NCI-H1417 (cell line): ENCODE results near the gene TUNAR.

Experiments
- DNase-seq, 3 experiments: peaks; one replicate each; lab custom pipeline; 2025; lab: John Stamatoyannopoulos, UW

TUNAR gene

GRCh38 chr14:95872777-95873176 lies 3.9 kb upstream of the TUNAR start:
- no peak for DNase-seq

DNA sequence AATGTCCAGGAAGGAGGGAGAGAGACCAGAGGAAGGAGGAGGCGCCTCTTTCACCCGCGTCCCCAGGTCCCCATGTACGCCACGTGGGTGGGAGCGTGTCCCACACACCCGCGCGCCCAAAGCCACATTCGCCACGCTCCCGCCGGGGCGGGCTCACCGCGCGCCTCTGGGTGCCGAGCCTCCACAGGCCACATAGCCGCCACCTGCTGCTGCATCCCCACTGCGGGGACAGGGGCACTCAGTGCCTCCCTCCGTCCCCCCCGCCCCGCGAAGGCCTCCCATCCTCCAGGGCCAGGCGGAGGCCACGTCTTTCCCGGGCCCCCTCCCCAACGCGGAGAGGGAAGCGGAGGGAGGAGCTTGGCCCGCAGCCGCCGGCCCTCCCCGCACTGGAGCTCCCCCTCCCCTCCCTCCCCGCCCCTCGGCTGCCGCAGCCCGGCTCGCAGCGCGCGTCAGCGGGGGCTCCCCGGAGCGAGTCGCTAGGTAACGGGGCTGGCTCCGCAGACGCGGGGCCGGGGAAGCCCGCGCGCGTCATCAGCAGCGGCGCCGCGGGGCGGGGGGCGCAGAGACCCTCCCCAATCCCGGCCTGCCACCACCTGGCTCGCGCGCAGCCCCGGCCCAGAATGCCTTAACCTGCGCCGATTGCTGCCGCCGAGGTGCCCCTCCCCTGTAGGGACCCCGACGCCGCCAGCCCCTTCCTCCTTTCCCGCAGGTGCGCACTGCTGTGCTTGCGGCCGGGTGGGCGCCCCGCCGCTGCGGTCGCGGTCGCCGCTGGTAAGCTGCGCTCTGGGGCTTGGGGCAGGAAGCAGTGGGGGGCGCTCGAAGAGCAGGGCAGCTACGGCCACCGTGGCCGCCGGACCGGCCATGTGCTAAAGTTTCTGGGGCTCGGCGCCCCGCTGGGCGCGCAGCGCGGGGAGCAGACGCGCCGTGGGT lies 536 bp upstream of the TUNAR start:
- DNase-seq: peak; percentile 28 to 91 (median 87)

GRCh38 chr14:95877633-95878032 lies 1.0 kb downstream of the TUNAR start:
- peak in 2 of 3 experiments; percentile 25 to 41 for DNase-seq

DNA sequence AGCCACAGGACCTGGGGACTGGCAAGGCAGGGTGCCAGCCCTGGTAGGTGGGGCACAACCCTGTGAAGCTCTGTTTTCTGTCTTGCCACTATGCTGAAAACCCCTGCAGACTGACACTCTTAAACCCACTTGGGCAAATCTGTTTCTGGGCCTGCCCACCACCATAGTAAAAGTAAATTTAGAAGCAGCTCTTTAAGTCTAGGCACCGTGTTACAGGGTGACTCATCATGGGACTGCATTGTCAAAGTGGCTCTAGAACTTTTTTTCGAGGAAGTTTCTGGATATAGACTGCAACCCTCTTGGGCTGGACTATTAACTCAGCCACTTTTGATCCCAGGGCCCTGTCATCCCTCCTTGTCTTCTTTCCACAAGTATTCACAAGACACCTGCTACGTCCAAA lies 7.7 kb downstream of the TUNAR start:
- no peak for DNase-seq

- no peak for DNase-seq
Observed at GRCh38 chr14:95885278-95885677, 8.6 kb downstream of the TUNAR start.

- no peak for DNase-seq
Observed at GRCh38 chr14:95885866-95886265, 9.2 kb downstream of the TUNAR start.

GRCh38 chr14:95886366-95887056 lies 9.9 kb downstream of the TUNAR start:
- no peak for DNase-seq

GRCh38 chr14:95887351-95887750 lies 10.7 kb downstream of the TUNAR start:
- DNase-seq: no peak

- DNase-seq: no peak
Observed at GRCh38 chr14:95889236-95889979, 12.8 kb downstream of the TUNAR start.

GRCh38 chr14:95891742-95892141 lies 15.1 kb downstream of the TUNAR start:
- no peak for DNase-seq

DNA sequence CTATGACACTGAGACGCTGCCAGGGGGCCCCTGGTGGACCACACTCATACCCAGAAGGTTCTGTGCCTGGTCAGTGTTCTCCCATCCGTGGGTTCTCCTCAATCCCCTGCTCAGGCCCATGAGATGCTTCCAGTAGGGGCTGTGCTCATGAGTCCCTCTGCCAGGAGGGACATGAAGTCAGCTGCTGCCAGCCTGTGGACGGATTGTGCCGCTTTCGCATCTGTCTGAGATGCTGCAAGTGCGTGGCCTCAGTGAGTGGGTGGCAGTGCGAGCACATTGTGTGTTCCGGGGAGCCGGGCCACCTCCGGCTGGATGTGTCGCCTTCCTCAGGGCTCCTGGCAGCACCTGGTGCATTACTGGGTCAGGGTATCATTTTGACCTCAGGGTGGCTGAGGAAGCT lies 15.5 kb downstream of the TUNAR start:
- DNase-seq: no peak

- DNase-seq: peak; percentile 10 to 34 (median 33)
Observed at GRCh38 chr14:95895720-95896119, 19.1 kb downstream of the TUNAR start.

- no peak for DNase-seq
Observed at GRCh38 chr14:95896498-95897135, 20.0 kb downstream of the TUNAR start.

DNA sequence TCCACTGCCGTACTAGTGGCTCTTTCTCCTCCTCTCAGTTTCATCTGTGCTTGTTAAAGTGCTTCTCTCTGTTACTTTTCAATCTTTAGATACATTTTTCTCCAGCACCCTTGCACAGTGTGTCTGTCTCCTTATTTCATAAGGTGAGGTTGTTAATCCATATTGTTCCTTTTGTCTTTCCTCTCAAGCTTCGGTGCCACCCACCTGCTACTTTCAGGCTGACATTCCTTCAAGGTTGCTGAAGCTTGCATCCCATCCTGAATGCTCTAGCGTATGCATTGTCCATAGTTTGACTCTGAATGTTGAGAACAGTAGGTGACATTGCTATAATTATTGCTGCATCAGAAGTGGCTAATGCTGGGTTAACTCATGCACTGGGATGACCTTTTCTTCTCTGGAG lies 20.6 kb downstream of the TUNAR start:
- no peak for DNase-seq

DNA sequence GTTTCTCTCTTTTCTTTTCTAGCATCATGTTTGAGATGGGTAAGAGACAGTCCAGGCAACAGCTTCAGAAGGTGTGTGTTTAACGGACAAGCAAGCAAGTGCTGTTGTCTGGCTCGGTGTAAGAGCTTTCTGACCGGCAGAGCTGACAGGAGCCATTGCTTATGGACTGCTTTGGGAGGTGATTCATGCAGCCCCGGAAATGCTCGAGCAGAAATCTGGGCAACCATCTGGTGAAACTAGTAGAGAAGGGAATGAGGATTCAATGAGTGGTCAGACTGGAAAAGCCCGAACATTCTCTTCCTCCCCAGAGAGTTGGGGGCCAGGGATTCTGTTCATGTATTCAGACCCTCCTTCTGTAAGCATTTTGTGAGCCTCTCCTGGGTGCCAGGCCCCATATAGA lies 24.4 kb downstream of the TUNAR start:
- DNase-seq: no peak

GRCh38 chr14:95902273-95902826 lies 25.7 kb downstream of the TUNAR start:
- peak in 2 of 3 experiments; percentile 23 to 24 for DNase-seq

DNA sequence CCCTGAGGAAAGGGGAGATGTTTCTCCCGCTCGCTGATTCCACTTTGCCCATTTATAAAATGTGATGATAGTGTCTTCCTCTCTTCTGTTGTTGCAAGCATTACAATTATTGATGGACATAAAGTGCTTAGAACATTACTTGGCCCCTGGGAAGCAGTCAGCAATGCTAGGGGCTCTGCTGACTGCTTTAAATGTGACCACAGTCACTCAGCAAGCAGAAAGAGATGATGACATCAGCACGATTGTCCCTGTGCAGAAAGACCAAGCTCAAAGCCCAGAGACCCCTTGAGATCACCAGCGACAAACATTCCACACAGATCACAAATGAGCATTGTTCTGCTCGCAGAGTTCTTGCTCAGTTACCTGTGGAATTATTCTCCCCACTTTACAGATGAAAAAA lies 26.5 kb downstream of the TUNAR start:
- DNase-seq: no peak

DNA sequence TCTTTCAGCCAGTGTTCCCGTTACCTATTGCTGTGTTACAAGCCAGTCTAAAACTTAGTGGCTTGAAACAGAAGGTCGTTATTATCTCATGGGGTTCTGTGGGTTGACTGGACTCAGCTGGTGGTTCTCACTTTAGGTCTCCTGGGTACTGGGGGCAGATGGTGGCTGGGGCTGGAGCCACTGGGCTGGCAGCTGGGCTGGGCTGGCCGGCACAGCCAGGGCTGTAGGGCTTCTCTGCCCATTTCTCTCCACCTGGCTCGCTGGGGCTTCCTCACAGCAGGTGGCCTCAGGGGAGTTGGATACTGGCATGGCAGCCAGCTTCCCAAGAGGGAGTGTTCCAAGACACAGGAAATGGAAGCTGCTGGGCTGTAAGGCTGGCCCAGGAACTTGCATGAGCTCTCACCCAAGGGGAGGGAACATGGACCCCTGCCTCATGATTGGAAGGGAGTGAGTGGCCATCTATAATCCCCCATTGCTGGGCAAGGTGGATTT lies 27.0 kb downstream of the TUNAR start:
- no peak for DNase-seq

DNA sequence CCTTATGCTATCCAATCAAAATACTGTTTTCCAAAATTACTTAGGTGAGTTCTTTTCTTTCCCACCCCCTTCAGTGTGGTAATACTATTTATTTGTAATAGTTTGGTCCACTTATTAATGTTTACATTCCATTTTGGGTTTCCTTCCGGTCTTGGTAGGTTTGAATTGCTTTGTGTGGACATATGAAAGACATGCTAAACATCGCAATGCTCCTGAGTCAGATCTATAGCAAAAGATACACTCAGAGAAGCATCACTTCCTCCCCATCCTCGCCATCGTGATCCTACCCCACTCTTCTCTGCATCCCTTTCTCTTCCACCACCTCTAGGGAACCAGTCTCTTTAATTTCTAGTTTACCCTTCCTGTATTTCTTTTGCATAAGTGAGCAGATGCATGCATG lies 30.0 kb downstream of the TUNAR start:
- no peak for DNase-seq

DNA sequence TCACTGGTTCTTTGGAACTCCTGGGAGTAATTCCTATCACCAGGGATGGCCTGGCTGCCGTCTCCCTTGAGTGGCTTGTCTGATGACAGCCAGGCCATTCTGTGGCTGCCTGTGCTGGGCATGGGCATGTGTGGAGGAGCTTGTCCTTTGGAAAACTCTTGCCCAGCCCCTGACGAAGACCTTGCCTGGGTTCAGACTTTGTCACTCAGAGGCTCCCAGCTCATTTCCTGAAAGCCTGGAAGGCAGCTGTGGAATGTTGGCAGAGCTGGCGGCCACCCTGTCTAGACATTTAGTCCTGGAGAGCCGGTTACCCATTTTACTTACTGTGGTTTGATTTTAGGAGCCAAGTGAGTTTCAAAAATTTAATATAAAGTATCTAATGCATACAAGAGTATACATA lies 34.0 kb downstream of the TUNAR start:
- peak in 2 of 3 experiments; percentile 19 to 52 for DNase-seq

DNA sequence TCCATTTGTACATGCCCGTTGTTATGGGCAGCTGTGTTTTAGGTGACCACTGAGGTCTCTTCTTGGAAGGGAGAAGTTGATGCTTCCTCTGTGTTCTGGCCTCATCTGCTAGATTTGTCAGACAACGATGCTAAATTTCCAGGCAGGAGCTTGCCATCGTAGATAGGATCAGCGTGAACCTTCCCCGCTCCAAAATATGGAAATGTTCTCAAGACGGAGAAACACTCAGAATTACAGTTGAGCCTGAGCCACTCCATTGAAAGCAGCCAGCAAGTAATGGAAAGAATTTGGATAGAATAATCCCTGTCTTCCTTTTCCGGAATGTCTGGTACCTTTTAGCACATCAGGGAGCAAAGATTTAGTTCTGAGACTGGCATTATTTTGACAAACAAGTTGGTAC lies 34.8 kb downstream of the TUNAR start:
- DNase-seq: no peak
